SH-SY5Y (cell line): ENCODE results near the gene CASKIN2.

Experiments
- GATA2 ChIP-seq: IDR thresholded peaks from 2 replicates; pipeline ENCODE4 v1.6.1; 2011; ENCODE audit warnings: mild to moderate bottlenecking, low read depth, low read length
- GATA3 ChIP-seq: IDR thresholded peaks from 2 replicates; pipeline ENCODE4 v1.6.1; 2011; ENCODE audit warnings: low read depth, mild to moderate bottlenecking, low read length, moderate library complexity

The CASKIN2 gene

GRCh38 chr17:75468291-75468754 lies 47.0 kb downstream of the CASKIN2 start:
- TF ChIP-seq GATA2 (no peak), GATA3 (no peak)

DNA sequence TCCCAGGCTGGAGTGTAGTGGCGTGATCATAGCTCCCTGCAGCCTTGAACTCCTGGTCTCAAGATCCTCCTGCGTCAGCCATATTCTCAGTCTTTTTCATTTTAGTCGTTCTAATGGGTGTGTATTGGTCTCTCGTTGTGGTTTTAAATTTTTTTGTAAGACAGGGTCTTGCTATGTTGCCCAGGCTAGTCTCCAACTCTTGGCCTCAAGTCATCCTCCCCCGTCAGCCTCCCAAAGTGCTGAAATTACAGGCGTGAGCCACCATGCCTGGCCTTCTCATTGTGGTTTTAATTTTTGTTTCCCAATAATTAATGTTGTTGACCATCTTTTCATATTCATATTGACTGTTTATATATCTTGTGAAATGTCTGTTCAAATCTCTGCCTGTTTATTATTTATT lies 50.3 kb downstream of the CASKIN2 start:
- TF ChIP-seq GATA2: no peak
- TF ChIP-seq GATA3: no peak

DNA sequence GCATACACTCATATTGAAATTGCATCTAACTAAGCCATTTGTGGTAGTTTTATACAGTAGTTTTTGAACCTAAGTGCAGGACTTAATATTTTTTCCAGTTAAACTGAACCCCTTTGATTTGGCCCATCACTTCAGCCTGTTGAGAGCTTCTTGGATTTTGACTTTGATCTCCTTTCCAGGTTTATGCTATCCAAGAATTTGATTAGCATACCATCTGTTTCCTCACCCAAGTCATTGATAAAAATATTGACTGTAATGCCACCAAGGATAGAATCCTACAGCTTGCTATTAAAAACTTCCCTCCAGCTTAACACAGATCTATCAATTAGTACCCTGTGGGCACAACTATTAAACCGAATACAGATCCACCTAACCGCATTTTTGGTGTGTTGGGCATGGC lies 51.7 kb downstream of the CASKIN2 start:
- TF ChIP-seq GATA3: no peak
- no peak for TF ChIP-seq GATA2

- TF ChIP-seq GATA2: no peak
- no peak for TF ChIP-seq GATA3
Observed at GRCh38 chr17:75460295-75460694, 55.0 kb downstream of the CASKIN2 start.

DNA sequence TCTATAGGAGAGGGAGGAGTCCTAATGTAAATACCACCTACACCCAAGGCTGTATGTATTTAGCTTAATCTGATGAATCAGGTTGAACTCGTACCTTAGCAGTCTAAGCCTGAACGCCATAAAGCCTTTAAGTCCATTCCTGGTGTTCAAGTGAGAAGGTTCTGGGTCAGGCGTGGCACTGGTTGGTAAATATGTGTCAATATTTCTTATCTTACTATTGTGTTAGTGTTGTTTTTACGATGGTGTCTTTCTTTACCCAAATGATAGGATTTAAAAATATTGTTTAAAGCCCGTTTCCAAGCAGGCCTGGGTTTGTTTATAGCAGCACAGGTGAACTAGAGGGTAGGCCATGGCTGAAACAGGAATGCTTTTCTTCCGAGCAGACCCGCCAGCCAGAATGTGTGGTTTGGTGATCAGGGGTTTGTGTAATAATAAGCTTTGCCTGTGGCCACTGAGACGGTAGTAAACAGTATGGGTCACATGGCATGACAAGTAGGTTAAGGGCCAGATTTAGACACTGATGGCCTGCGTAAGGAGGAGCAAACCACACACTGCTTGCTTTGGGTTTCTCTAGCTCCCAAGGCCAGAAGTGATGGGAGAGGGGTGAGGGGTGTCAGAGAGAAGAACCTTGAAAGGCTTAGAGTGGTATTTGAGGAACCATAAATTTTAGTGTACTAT lies 55.6 kb downstream of the CASKIN2 start:
- TF ChIP-seq GATA3: no peak
- no peak for TF ChIP-seq GATA2

DNA sequence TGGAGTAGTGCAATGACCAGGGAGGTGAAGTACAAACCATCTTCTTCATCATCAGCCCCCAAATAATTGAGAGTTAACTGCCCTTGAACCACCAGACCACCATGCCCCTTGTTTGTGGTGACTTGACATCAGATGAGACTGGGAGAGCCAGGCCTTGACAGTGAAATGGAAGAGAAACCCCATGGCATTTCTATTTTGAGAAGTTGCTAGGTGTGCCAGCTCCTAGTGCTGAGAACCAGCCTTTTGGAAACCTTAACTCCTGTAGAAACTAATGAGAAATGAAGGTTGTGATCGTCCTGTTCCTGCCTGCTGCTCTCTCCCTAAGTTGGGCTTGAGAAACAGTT lies 56.1 kb downstream of the CASKIN2 start:
- TF ChIP-seq GATA3: no peak
- no peak for TF ChIP-seq GATA2

GRCh38 chr17:75457047-75457654 lies 58.2 kb downstream of the CASKIN2 start:
- TF ChIP-seq GATA2: no peak
- no peak for TF ChIP-seq GATA3

DNA sequence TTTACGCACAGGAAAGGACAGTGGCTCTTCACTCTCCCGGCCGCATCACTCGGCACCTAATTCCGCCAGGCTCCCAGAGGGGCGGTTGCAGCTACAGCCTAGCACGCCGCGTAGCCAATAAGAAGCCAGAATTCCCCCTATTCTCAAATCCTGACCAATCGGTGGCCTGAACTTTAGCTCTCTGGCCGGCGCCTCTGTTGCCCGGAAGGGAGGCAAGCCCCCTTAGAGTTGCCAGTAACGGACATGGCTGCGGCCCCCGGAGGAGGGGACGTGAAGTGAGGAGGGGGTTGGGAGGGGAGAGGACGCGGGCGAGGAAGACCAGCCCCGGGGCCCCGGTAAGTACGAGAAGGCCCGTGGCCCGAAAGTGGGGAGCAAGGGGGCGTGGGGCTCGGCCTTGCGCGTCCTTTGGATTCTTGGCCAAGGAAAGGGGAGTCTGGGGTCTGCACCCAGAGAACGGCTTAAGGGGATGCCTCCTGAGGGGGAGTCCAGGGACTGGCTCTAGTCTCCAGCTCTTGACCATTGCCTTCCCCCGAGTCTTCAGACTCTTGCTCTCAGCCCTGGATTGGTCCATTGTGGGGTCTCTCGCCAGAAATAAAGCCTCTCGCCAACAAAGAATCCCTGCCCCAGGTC lies 58.8 kb downstream of the CASKIN2 start, which contains the start of gene TMEM94:
Gene TMEM94, plus strand, starts transcription at position 219 of the 630 bp plus-strand sequence. CDS start 15,271 bp downstream, outside the sequence.
- TF ChIP-seq GATA2: no peak
- no peak for TF ChIP-seq GATA3

- no peak for TF ChIP-seq GATA2
- no peak for TF ChIP-seq GATA3
Observed at GRCh38 chr17:75456039-75456416, 59.3 kb downstream of the CASKIN2 start.

DNA sequence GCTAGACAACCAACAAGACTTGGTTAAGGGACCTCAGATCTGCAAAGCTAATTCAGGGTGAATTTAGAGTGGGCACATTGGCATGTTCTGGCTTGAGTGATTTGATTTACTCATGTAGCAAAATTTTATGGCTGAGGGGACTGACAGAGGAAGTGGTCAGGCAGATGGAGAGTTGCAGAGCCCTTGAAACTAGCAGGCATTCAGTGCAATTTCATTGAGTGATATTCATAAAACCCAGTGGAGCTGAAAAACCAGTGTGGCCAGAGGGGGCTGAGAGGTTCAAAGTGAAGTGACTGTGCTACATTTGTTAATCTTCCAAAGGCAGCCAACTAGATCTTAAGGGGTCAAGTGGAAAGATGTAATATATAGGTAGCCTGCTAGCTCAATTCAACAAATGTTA lies 61.1 kb downstream of the CASKIN2 start:
- TF ChIP-seq GATA3 (no peak), GATA2 (no peak)

- TF ChIP-seq GATA2 (no peak), GATA3 (no peak)
Observed at GRCh38 chr17:75450270-75450669, 65.1 kb downstream of the CASKIN2 start.
